Ramos (cell line): Measurements from ENCODE around the gene MRPL33.

Experiments used
- in situ Hi-C: fragments of 300-500 bp; cut with MboI; formaldehyde crosslinking; loops from one replicate; pipeline ENCODE4 v1.14.3; 2022; ENCODE audit warnings: low sequenced_read_pairs; ENCODE audit not compliant: unreplicated experiment

MRPL33 gene

GRCh38 chr2:27771202-27771547 is 344 bp upstream of the MRPL33 start:
- in situ Hi-C loops = loop anchor here (25.0 kb wide), 1 partner anchor 666 kb away; no protein-coding TSS in a partner anchor

DNA sequence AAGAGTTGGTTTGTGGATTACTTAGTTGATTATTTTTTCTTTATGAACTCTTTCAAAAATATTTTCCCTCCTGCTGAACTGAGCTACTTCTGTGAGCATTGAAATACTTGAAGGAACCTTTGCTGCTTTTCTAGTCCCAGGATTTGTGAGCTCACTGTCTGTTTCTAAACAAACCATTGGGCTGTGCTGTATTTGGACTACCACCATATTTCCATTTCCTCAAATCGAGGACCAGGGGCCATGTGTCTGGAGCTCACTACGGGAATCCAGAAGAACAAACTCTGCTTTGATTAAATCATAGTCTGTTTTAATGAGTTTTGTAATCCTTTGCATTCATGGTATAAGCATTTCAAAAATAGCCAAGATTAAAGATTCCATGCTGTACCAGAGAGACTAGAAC is 1.3 kb downstream of the MRPL33 start:
- in situ Hi-C loops = loop anchor here (25.0 kb wide), 1 partner anchor 664 kb away; no protein-coding TSS in a partner anchor

- in situ Hi-C loops = loop anchor here (25.0 kb wide), 1 partner anchor 663 kb away; no protein-coding TSS in a partner anchor
Observed at GRCh38 chr2:27773959-27774358, 2.4 kb downstream of the MRPL33 start.

GRCh38 chr2:27776097-27776496 is 4.6 kb downstream of the MRPL33 start:
- in situ Hi-C loops = no loop called here

DNA sequence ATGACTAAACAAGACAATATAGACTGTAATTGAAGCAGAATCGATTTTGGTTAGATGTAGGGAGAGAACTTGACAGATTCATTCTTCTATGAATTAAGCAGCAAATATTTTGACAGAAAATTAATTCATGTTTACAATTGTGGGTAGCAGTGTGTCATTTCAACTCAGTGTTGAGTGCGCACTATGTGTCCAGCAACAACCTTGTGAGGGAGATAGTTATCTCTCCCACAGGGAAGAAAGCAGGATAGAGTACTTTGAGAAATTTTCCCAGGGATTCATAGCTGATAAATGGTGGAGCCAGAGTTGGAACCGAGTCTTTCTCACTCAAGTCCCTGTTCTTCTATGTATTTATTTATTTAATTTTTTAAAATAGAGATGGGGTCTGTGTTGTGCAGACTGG is 5.2 kb downstream of the MRPL33 start:
- in situ Hi-C loops = no loop called here

- in situ Hi-C loops = no loop called here
Observed at GRCh38 chr2:27779417-27780055, 8.0 kb downstream of the MRPL33 start.

DNA sequence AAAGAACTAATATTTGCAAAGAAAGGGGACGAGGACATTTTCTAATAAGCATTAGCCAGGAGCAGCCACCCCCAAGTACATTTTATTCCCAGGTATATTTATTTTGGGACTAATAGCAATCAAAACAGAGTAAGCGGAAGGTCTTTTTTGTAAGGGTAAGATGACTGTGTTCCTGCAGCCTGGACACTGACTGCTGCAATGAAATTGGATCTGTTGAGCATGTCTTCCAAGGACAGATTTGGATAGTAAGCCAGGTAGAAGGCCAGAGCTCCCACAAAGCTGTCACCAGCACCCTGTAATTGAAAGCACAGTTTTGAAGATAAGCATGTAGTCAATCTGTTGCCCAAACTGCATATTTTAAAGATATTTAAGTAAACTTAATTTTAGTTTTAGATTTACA is 10.0 kb downstream of the MRPL33 start:
- in situ Hi-C loops = no loop called here

- in situ Hi-C loops = no loop called here
Observed at GRCh38 chr2:27782701-27783100, 11.2 kb downstream of the MRPL33 start.

DNA sequence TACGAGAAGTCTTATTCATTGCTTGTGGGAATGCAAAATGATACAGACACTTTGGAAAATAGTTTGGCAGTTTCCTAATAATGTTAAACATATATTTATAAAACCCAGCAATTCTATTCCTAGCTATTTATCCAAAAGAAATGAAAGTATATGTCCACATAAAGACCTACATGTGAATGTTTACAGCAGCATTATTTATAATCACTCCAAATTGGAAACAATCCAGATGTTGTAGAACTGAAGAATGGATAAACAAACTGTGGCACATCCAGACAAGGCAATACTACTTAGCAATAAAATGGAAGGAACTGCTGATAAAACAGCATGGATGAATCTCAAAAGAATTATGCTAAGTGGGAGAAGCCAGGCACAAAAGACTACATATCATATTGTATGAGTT is 19.3 kb downstream of the MRPL33 start:
- in situ Hi-C loops = no loop called here

DNA sequence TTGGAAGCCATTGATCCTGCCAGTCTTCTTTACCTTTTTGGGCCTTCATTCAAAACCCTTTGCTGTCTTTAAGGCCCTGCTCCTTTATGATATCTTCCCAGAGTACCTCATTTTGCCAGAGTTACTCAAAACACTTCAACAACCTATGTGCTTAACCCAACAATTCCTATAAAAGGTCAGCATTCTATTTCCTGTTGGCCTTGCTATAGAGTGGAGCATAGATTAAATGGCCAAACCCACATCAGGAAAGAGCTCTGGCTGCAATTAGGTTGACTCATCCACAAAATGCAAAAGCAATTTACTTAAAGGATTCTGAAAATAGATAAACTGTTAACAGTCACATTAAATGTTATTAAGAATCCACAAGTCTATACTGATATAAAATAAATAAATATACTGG is 21.2 kb downstream of the MRPL33 start:
- in situ Hi-C loops = no loop called here

GRCh38 chr2:27795093-27795834 is 23.7 kb downstream of the MRPL33 start:
- in situ Hi-C loops = no loop called here

DNA sequence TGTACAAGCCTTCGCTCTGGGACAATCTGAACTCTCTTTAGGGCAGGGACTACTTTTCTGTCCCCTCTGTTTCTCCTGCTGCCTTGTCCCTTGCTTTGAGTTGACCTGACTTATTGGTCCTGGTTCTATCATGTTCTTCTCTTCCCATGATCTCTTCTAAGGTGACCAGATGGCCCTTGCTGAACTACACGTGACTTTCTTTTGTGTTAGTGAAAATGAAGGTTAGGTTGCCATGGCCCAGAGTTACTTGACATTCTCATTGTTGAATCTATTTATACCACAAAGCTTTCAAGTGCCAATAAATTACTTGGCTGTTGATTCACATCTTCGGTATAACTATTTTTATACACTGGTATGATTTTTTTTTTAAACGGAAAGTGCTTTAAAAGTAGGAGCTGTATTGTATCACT is 24.4 kb downstream of the MRPL33 start:
- in situ Hi-C loops = no loop called here

GRCh38 chr2:27796791-27797765 is 25.6 kb downstream of the MRPL33 start:
- in situ Hi-C loops = no loop called here

DNA sequence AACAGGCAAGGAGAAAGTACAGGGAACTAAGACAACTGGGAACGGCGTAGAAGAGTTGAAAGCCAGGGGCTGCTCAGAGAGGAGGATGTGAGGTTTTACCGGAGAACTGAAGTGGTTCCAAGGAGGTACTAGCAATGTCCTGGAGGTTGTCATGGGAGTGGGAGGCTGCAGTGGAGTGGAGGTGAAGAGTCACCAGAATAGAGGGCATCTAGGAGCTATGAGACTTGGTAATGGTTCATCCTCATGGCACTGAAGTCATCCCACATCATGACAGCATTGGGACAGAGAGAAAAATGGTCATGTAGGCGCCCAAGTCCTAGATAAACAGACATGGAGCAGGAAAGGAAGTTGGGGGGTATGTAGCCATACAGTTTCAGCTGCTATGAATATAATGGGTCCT is 26.3 kb downstream of the MRPL33 start:
- in situ Hi-C loops = no loop called here

GRCh38 chr2:27798486-27798885 is 27.0 kb downstream of the MRPL33 start:
- in situ Hi-C loops = no loop called here

DNA sequence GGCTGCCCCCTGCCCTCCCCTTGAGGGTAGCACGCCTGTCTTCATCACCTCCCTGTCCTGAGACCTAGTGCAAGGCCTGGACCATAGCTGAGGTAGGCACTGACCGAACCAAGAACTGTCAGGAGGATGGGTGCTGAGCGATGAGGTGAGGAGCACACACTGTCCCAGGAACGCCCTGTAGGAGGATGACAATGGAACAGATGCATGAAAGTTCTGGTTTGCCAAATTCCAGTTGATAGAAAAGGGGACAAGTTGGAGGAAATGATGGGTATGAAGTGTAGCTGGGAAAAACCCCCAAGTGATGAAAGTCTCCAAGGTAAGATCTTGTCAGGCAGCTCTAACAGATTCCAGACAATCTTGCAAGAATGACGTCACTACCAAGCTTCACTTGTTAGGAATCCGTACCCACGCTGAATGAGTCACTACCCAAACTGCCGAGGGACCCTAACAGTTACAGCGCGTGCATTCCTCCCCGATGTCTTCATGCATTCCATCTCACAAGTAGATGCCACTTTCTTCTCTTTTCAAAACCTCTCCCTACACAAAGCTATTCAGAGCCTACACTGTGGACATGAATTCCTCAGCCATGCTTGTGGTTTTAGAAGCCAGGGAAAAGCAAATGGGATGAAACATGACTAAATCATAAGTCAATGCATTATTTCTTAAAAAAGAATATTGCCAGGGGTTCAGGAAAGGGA is 27.6 kb downstream of the MRPL33 start:
- in situ Hi-C loops = no loop called here

DNA sequence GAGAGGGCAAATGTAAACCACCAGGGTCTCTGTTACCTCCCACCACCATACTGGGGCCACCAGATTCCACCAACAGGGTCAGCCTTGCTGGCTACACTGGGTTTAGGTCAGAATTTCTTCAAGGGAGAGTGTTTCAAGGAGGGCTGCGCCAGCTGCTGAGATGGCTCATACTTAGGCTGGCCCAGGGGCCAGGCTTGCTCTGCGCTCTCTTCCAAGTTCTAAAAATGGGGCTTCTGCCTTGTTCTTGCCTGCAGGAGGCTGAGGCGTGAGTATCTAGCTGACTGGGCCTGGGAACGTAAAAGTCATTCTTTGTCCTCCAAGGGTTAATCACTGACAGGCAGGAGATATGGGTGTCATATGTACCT is 28.1 kb downstream of the MRPL33 start:
- in situ Hi-C loops = no loop called here

- in situ Hi-C loops = no loop called here
Observed at GRCh38 chr2:27800856-27801255, 29.3 kb downstream of the MRPL33 start.

- in situ Hi-C loops = no loop called here
Observed at GRCh38 chr2:27802547-27802946, 31.0 kb downstream of the MRPL33 start.

DNA sequence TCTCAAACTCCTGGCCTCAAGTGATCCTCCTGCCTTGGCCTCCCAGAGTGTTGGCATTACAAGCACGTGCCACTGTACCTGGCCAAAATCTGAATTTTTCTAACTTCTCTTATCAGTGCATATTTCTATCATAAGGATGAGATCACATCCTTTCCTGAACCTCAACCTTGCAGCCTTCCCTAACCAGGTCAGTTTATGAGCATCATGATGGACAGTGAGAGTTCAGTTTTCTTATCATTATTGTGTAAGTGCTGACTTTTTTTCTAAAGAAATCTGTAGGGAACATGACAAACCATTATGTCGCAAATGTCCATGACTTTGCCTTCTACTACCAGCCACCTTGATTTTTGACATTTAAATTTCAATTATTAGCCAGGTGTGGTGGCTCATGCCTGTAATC is 31.5 kb downstream of the MRPL33 start:
- in situ Hi-C loops = no loop called here
